Muscle of leg (tissue), 11 donors: Measurements from ENCODE around the gene SLC29A3. TPM values are rescaled to one million over a fixed set of nuclear protein-coding genes. Genes with fewer than 3 reads are reported as not detected.

Experiments used
- DNase-seq: peaks from one replicate; pipeline ENCODE4 v3.0.0; 2013
- H3K27ac ChIP-seq: one replicate; pipeline ENCODE4 v1.5.1; 2013; ENCODE audit warnings: mild to moderate bottlenecking, low read length, control low read depth
- H3K27me3 ChIP-seq: one replicate; pipeline ENCODE4 v1.6.1; 2013; ENCODE audit warnings: low read length; ENCODE audit not compliant: control insufficient read depth, insufficient read depth
- H3K36me3 ChIP-seq: one replicate; pipeline ENCODE4 v1.6.1; 2013; ENCODE audit warnings: low read length; ENCODE audit not compliant: control insufficient read depth, insufficient read depth
- H3K4me1 ChIP-seq: one replicate; pipeline ENCODE4 v1.6.1; 2013; ENCODE audit warnings: low read length; ENCODE audit not compliant: control insufficient read depth, insufficient read depth
- H3K4me3 ChIP-seq: one replicate; pipeline ENCODE4 v1.5.1; 2013; ENCODE audit warnings: low read length, control low read depth
- H3K9me3 ChIP-seq: replicated peaks from 2 replicates; pipeline ENCODE4 v1.6.1; 2013; ENCODE audit warnings: low read depth, low read length; ENCODE audit not compliant: control insufficient read depth
- WGBS: methylation state at CpG from one replicate; pipeline ENCODE4 v1.1.5; 2013; ENCODE audit warnings: missing lambda C conversion rate; ENCODE audit not compliant: insufficient coverage; 5-methylcytosine and 5-hydroxymethylcytosine counted together
- polyA plus RNA-seq, 8 donors: library from polyadenylated mRNA; unstranded; fragments of 120-200 nt; gene quantifications; one replicate each; pipeline versions ENCODE4 v1.2.1 to v1.2.3, GENCODE V29; 2013; ENCODE audit warnings: inconsistent platforms in 1 of 8, low replicate concordance in 1 of 8; ENCODE audit not compliant: insufficient read length in 8 of 8, insufficient read depth in 1 of 8
- total RNA-seq: library from RNA; stranded (reverse); fragments of 120-200 nt; gene quantifications from one replicate; pipeline ENCODE4 v1.2.4, GENCODE V29; 2013

Gene SLC29A3
- total and polyA plus RNA-seq, 9 donors, result 1.7 to 5.4 (median 3.8) TPM

GRCh38 chr10:71334221-71334791, 15.2 kb downstream of the SLC29A3 start:
- Histone ChIP-seq H3K36me3 (no peaks in the 10 kb centered on the region), H3K27me3 (peaks cover under 1% of the 10 kb centered on the region), H3K9me3 (no peaks in the 10 kb centered on the region), H3K4me1 (peaks cover 11% of the 10 kb centered on the region), H3K4me3 (no peak overlapping the region), H3K27ac (no peak overlapping the region)
- 70% methylated on average over 4 of the region's 12 CpGs for WGBS
- no peak for DNase-seq

GRCh38 chr10:71335173-71335708, 16.2 kb downstream of the SLC29A3 start:
- no peak for DNase-seq
- WGBS, result 91% methylated on average over 15 of the region's 15 CpGs

DNA sequence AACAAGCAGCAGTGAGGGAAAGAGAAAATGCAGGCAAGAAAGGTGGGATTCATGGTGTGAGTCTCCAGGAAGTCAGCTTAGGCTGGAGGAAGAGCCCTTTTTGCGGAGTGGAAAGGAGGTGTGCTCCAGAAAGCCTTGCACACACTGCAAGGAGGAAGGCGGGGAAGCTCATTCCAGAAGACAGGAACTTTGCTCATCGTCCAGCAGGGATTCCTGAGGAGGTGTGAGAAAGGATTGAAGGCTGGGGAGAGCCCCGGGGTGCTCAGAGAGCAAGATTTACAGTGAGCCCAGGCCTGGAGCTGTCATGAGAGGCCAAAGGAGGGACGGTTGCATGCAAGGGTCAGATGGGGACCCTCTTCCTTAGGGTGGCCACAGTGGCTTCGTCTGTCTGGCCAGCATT, 17.6 kb downstream of the SLC29A3 start:
- Histone ChIP-seq H3K4me1 (peaks cover 12% of the 10 kb centered on the region), H3K27me3 (peaks cover 2% of the 10 kb centered on the region), H3K36me3 (peaks cover 6% of the 10 kb centered on the region), H3K4me3 (no peak overlapping the region), H3K9me3 (no peaks in the 10 kb centered on the region), H3K27ac (no peak overlapping the region)
- WGBS, result 39% methylated on average over 6 of the region's 6 CpGs
- no peak for DNase-seq

More at GRCh38 chr10:71335173-71335708, 16.2 kb downstream of the SLC29A3 start:
- Histone ChIP-seq H3K36me3 (peaks cover 6% of the 10 kb centered on the region), H3K4me3 (no peak overlapping the region), H3K27ac (no peak overlapping the region), H3K9me3 (no peaks in the 10 kb centered on the region), H3K4me1 (peaks cover 11% of the 10 kb centered on the region), H3K27me3 (peaks cover 2% of the 10 kb centered on the region)

GRCh38 chr10:71337219-71337701, 18.2 kb downstream of the SLC29A3 start:
- Histone ChIP-seq H3K27me3 (peaks cover 2% of the 10 kb centered on the region), H3K4me3 (no peak overlapping the region), H3K9me3 (no peaks in the 10 kb centered on the region), H3K4me1 (peaks cover 17% of the 10 kb centered on the region), H3K27ac (no peak overlapping the region), H3K36me3 (peaks cover 6% of the 10 kb centered on the region)
- no peak for DNase-seq
- 79% methylated on average over 13 of the region's 13 CpGs for WGBS

DNA sequence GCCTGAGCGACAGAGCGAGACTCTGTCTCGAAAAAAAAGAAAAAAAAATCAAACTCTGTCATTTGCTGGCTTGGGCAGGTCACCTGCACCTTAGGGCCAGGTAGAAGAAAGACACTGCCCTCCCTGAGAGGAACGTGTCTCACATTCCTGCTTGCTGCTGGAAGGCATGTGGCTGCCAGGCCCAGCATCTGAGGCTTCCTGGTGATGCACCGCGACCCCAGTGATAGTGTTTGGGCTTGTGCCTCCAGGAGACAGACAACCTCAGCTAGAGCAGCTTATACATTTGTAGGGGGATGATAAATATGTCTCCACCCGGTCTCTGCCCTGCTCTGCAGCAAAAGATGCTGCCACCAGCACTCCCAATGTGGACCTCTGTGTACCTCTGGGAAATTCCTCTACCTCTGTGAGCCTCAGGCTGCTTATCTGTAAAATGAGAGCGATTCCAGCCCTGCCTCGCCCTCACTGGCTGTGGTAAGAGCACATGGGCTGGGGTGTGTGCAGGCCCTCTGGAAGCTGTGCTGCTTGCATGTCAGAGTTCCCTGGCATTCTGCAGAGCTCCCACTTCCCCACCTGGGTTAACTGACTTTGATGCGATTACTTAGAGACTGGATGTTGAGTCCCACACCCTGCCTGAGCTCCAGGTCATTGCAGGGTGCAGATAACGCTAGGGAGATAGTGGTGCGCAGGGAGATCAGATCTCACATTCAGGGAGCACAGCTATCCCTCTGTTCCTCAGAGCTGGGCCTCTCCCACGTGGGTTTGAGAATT, 19.9 kb downstream of the SLC29A3 start:
- Histone ChIP-seq H3K4me3 (no peak overlapping the region), H3K36me3 (peaks cover 6% of the 10 kb centered on the region), H3K27ac (no peak overlapping the region), H3K27me3 (peaks cover 2% of the 10 kb centered on the region), H3K9me3 (no peaks in the 10 kb centered on the region), H3K4me1 (peaks cover 31% of the 10 kb centered on the region)
- DNase-seq, result no peak
- WGBS, result 81% methylated on average over 6 of the region's 13 CpGs

DNA sequence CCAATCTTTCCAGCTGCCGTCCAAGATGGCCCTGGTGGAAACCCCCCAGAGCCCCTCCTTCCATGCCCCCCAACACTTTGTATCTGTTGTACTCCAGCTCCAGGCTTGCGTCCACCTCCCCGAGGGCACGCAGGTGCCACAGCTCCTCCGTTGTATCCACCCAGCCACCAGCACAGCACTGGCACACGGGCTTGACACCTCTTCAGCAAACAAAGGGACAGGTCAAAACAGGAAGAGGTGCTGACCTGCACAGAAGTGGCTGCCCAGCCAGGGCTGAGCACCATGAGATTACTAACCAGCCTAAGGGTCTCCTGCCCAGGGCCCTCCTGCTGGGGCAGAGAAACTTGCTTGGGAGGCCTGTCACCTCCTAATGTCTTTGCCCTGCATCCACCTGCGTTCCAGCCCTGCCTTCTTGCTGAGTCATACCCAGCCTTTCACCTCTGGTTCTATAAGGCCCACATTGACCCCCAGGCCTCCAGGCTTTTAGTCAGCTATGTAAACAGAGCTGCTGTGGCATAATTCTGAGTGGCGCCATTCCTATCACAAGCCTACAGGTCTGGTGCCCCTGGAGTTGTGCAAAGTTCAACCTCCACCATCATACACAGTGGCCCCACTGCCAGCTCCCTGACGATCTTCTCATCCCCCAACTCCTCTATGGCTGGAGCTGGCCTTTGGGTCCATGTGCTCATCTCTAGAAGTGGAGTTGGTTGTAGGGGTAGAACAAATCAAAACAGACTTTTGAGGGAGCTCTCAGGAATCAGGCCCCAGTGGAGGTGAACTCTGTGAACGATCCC, 20.9 kb downstream of the SLC29A3 start:
- Histone ChIP-seq H3K27ac (no peak overlapping the region), H3K9me3 (no peaks in the 10 kb centered on the region), H3K36me3 (peaks cover 6% of the 10 kb centered on the region), H3K4me1 (peaks cover 42% of the 10 kb centered on the region), H3K4me3 (no peak overlapping the region), H3K27me3 (peaks cover 2% of the 10 kb centered on the region)
- WGBS, result 90% methylated on average over 8 of the region's 10 CpGs
- DNase-seq, result no peak

DNA sequence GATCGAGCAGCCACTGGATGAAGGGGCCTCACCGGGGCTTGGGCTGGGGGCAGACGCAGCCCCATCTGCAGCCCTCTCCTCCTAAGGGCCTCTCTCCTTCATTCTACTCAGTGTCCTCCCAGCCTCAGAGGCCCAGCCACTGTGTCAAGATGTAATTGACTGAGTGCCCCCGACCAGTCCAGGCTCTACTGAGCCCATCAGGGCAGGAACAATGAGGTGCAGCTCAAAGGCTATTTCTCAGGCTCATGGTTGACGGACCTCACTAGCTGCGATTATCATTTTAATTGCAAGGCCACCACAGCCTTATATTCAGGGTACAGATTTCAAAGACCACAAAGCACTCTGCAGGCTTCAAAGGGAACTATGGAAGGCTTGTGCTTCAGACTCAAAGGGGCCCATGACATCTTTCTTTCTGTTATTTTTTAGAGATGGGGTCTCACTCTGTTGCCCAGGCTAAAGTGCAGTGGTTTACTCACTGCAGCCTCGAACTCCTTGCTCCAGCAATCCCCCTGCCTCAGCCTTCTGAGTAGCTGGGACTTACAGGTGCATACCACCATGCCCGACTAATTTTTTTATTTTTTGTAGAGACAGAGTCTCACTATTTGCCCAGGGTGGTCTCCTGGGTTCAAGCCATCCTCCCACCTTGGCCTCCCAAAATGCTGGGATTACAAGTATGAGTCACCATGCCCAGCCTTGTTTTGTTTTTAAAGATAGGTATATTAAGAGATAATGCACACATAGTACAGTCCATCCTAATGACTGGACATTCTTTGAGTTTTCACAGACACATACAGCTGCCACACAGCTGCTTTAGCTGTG, 23.7 kb downstream of the SLC29A3 start:
- no peak for DNase-seq
- Histone ChIP-seq H3K4me1 (peaks cover 43% of the 10 kb centered on the region), H3K9me3 (no peaks in the 10 kb centered on the region), H3K36me3 (peaks cover 6% of the 10 kb centered on the region), H3K4me3 (no peak overlapping the region), H3K27me3 (peaks cover 2% of the 10 kb centered on the region), H3K27ac (peak overlapping the region; percentile 13)
- WGBS, result 77% methylated on average over 6 of the region's 8 CpGs

- Histone ChIP-seq H3K27ac (peak overlapping the region; percentile 62), H3K9me3 (no peaks in the 10 kb centered on the region), H3K4me1 (peaks cover 43% of the 10 kb centered on the region), H3K4me3 (no peak overlapping the region), H3K36me3 (peaks cover 6% of the 10 kb centered on the region), H3K27me3 (peaks cover 2% of the 10 kb centered on the region)
- WGBS, result 53% methylated on average over 4 of the region's 5 CpGs
- DNase-seq, result peak; percentile 85
Measured at GRCh38 chr10:71343392-71343773, 24.3 kb downstream of the SLC29A3 start.

GRCh38 chr10:71344154-71344925, 25.3 kb downstream of the SLC29A3 start:
- peaks cover 6% of the 10 kb centered on the region for H3K36me3 ChIP-seq
- peak overlapping the region; percentile 62 for H3K27ac ChIP-seq
- 91% methylated on average over 4 of the region's 9 CpGs for WGBS
- H3K4me3 ChIP-seq, result no peak overlapping the region
- H3K9me3 ChIP-seq, result no peaks in the 10 kb centered on the region
- peaks cover 1% of the 10 kb centered on the region for H3K27me3 ChIP-seq
- DNase-seq, result no peak
- peaks cover 43% of the 10 kb centered on the region for H3K4me1 ChIP-seq
